Measurements from ENCODE around the gene C9orf153. TPM values are rescaled to one million over a fixed set of nuclear protein-coding genes. Genes with fewer than 3 reads are reported as not detected.

The C9orf153 gene
- total RNA-seq, 4 donors from 2014 or later: 0.48 TPM; not detected in 3

GRCh38 chr9:86277072-86277471, 17.6 kb upstream of the C9orf153 start:
- DNase-seq: no peak
- Histone ChIP-seq H3K27me3 (no peaks in the 10 kb centered on the region), H3K27ac (no peak overlapping the region), H3K9me3 (no peaks in the 10 kb centered on the region), H3K4me1 (peaks cover 14 to 46% (median 17%) of the 10 kb centered on the region in 4 donors), H3K4me3 (no peak overlapping the region), H3K36me3 (peaks cover 0 to 13% (median 4%) of the 10 kb centered on the region in 4 donors)
- intact Hi-C loops (cut with DNase I; ENCODE audit: low total_unique reads) (no loop called here), in situ Hi-C loops (cut with MboI; ENCODE audit: low pct_ligation_motif_present in 1 of 4, low pct_unique_long_range_greater_than_20kb in 1 of 4, low sequenced_read_pairs in 3 of 4) (loop anchor here in 1 of 4 donors (25.0 kb wide), 1 partner anchor 340 kb away; the partner anchor contains the start of gene NAA35)
- 50 to 75% methylated on average over 1 of the region's 1 CpG for WGBS, 2 donors (ENCODE audit: low coverage in 1 of 2)
- TF ChIP-seq POLR2AphosphoS5 (IDR thresholded peaks at IDR 0.05) (no peak), POLR2A (IDR thresholded peaks at IDR 0.05) (no peak), CTCF (IDR thresholded peaks at IDR 0.05) (no peak), EP300 (IDR thresholded peaks at IDR 0.05; ENCODE audit: low read depth) (no peak)

- peaks cover 0 to 21% (median 9%) of the 10 kb centered on the region in 4 donors for H3K36me3 ChIP-seq
- intact Hi-C loops (cut with DNase I; ENCODE audit: low total_unique reads) (no loop called here), in situ Hi-C loops (cut with MboI; ENCODE audit: low pct_ligation_motif_present in 1 of 4, low pct_unique_long_range_greater_than_20kb in 1 of 4, low sequenced_read_pairs in 3 of 4) (loop anchor here in 1 of 4 donors (25.0 kb wide), 1 partner anchor 339 kb away; the partner anchor contains the start of gene NAA35)
- 86 to 88% methylated on average over 2 to 3 of the region's 3 CpGs for WGBS, 2 donors (ENCODE audit: low coverage in 1 of 2)
- H3K4me1 ChIP-seq: peaks cover 10 to 41% (median 14%) of the 10 kb centered on the region in 4 donors
- no peak overlapping the region for H3K4me3 ChIP-seq
- H3K9me3 ChIP-seq: no peaks in the 10 kb centered on the region
- no peak for DNase-seq
- no peaks in the 10 kb centered on the region for H3K27me3 ChIP-seq
- TF ChIP-seq POLR2A (IDR thresholded peaks at IDR 0.05): no peak
- no peak for TF ChIP-seq CTCF (IDR thresholded peaks at IDR 0.05)
- no peak for TF ChIP-seq EP300 (IDR thresholded peaks at IDR 0.05; ENCODE audit: low read depth)
- no peak for TF ChIP-seq POLR2AphosphoS5 (IDR thresholded peaks at IDR 0.05)
- H3K27ac ChIP-seq: no peak overlapping the region
Measured at GRCh38 chr9:86275962-86276361, 16.5 kb upstream of the C9orf153 start.

- 81 to 92% methylated on average over 2 to 7 of the region's 7 CpGs for WGBS, 2 donors (ENCODE audit: low coverage in 1 of 2)
- H3K4me1 ChIP-seq: peaks cover 4 to 34% (median 7%) of the 10 kb centered on the region in 4 donors
- intact Hi-C loops (cut with DNase I; ENCODE audit: low total_unique reads) (no loop called here), in situ Hi-C loops (cut with MboI; ENCODE audit: low pct_ligation_motif_present in 1 of 4, low pct_unique_long_range_greater_than_20kb in 1 of 4, low sequenced_read_pairs in 3 of 4) (loop anchor here in 1 of 4 donors (25.0 kb wide), 1 partner anchor 338 kb away; the partner anchor contains the start of gene NAA35)
- no peaks in the 10 kb centered on the region for H3K27me3 ChIP-seq
- no peak for DNase-seq
- H3K4me3 ChIP-seq: no peak overlapping the region
- no peak overlapping the region for H3K27ac ChIP-seq
- H3K9me3 ChIP-seq: no peaks in the 10 kb centered on the region
- H3K36me3 ChIP-seq: peaks cover 0 to 22% (median 10%) of the 10 kb centered on the region in 4 donors
- TF ChIP-seq CTCF (IDR thresholded peaks at IDR 0.05) (no peak), EP300 (IDR thresholded peaks at IDR 0.05; ENCODE audit: low read depth) (no peak), POLR2A (IDR thresholded peaks at IDR 0.05) (no peak), POLR2AphosphoS5 (IDR thresholded peaks at IDR 0.05) (no peak)
Measured at GRCh38 chr9:86274821-86275643, 15.6 kb upstream of the C9orf153 start.

GRCh38 chr9:86272221-86272620, 12.8 kb upstream of the C9orf153 start:
- Histone ChIP-seq H3K27ac (no peak overlapping the region), H3K4me1 (peaks cover 0 to 28% (median 3%) of the 10 kb centered on the region in 4 donors), H3K27me3 (no peaks in the 10 kb centered on the region), H3K9me3 (no peaks in the 10 kb centered on the region), H3K4me3 (no peak overlapping the region), H3K36me3 (peaks cover 0 to 22% (median 10%) of the 10 kb centered on the region in 4 donors)
- WGBS, 2 donors (ENCODE audit: low coverage in 1 of 2): 73 to 95% methylated on average over 3 to 4 of the region's 4 CpGs
- intact Hi-C loops (cut with DNase I; ENCODE audit: low total_unique reads): no loop called here
- in situ Hi-C loops (cut with MboI; ENCODE audit: low pct_ligation_motif_present in 1 of 4, low pct_unique_long_range_greater_than_20kb in 1 of 4, low sequenced_read_pairs in 3 of 4): no loop called here
- DNase-seq: no peak
- TF ChIP-seq EP300 (IDR thresholded peaks at IDR 0.05; ENCODE audit: low read depth): no peak
- no peak for TF ChIP-seq POLR2AphosphoS5 (IDR thresholded peaks at IDR 0.05)
- TF ChIP-seq POLR2A (IDR thresholded peaks at IDR 0.05): no peak
- no peak for TF ChIP-seq CTCF (IDR thresholded peaks at IDR 0.05)

Measured in transverse colon (tissue), 4 donors.